Thyroid gland (tissue), 4 donors: ENCODE measurements around the gene SLC1A6. TPM values are rescaled to one million over a fixed set of nuclear protein-coding genes. Genes with fewer than 3 reads are reported as not detected.

Source experiments
- DNase-seq, 2 donors: peaks; one replicate each; pipeline ENCODE4 v3.0.0-alpha.2; 2019
- H3K27ac ChIP-seq, 3 donors: fragments of 200-600 bp; sonication (generic); 1 replicate in 2 of 3; 2 replicates in 1 of 3; pipeline ENCODE4 v1.5.1; 2016 to 2019; ENCODE audit warnings: mild to moderate bottlenecking in 1 of 3, moderate library complexity in 1 of 3
- H3K27me3 ChIP-seq: fragments of 200-600 bp; sonication (generic); one replicate; pipeline ENCODE4 v1.5.1; 2019
- H3K36me3 ChIP-seq, 2 donors: fragments of 200-600 bp; sonication (generic); one replicate each; pipeline ENCODE4 v1.5.1; 2016 to 2019
- H3K4me1 ChIP-seq, 2 donors: fragments of 200-600 bp; sonication (generic); one replicate each; pipeline ENCODE4 v1.5.1; 2017 to 2019
- H3K4me3 ChIP-seq, 3 donors: fragments of 200-600 bp; sonication (generic); replicated peaks in 1 of 3; 1 replicate in 2 of 3; 2 replicates in 1 of 3; pipeline ENCODE4 v1.5.1; 2016; ENCODE audit warnings: mild to moderate bottlenecking in 1 of 3
- H3K9me3 ChIP-seq: fragments of 200-600 bp; sonication (generic); one replicate; pipeline ENCODE4 v1.5.1; 2017
- CTCF ChIP-seq, 6 experiments: fragments of 200-600 bp in 3 of 6; fragments of 450-650 bp in 3 of 6; sonication (generic) in 3 of 6; IDR thresholded peaks; one replicate each; pipeline ENCODE4 v1.5.1; 2016 to 2019; ENCODE audit warnings: antibody characterized with exemption in 6 of 6, mild to moderate bottlenecking in 2 of 6, inconsistent platforms in 1 of 6, moderate library complexity in 1 of 6
- POLR2A ChIP-seq, 2 donors: fragments of 450-650 bp; IDR thresholded peaks; one replicate each; pipeline ENCODE4 v1.6.1; 2017; ENCODE audit warnings: antibody characterized with exemption in 2 of 2, mild to moderate bottlenecking in 2 of 2, moderate library complexity in 1 of 2
- WGBS, 2 donors: methylation state at CpG; one replicate each; pipeline ENCODE4 v1.1.5; 2017; 5-methylcytosine and 5-hydroxymethylcytosine counted together
- intact Hi-C: fragments of 100-400 bp; cut with DNase I; formaldehyde crosslinking; loops from one replicate; pipeline ENCODE4 v1.15.1; 2023
- total RNA-seq, 4 donors: library from RNA; depleted of rRNA; stranded (reverse); fragments of >200 nt; gene quantifications; one replicate each; pipeline ENCODE4 v1.2.3, GENCODE V29; 2016

SLC1A6 gene
- total RNA-seq, 4 donors from 2014 or later: 0.67 to 1.5 TPM; not detected in 2

GRCh38 chr19:14944456-14944855 lies 35.2 kb downstream of the SLC1A6 start:
- WGBS, 2 donors: 76 to 88% methylated on average over 1 of the region's 1 CpG
- no peaks in the 10 kb centered on the region for H3K4me1 ChIP-seq
- TF ChIP-seq POLR2A (IDR thresholded peaks at IDR 0.05) (no peak), CTCF (IDR thresholded peaks at IDR 0.05) (no peak)
- no peak for DNase-seq
- no peaks in the 10 kb centered on the region for H3K9me3 ChIP-seq
- intact Hi-C loops: no loop called here
- H3K36me3 ChIP-seq: no peaks in the 10 kb centered on the region
- H3K27ac ChIP-seq: no peak overlapping the region
- no peaks in the 10 kb centered on the region for H3K27me3 ChIP-seq
- no peak overlapping the region for H3K4me3 ChIP-seq

- Histone ChIP-seq H3K4me1 (no peaks in the 10 kb centered on the region), H3K27me3 (no peaks in the 10 kb centered on the region), H3K27ac (no peak overlapping the region), H3K36me3 (no peaks in the 10 kb centered on the region), H3K4me3 (no peak overlapping the region), H3K9me3 (no peaks in the 10 kb centered on the region)
- DNase-seq: no peak
- 61 to 74% methylated on average over 4 of the region's 4 CpGs for WGBS, 2 donors
- intact Hi-C loops: no loop called here
- TF ChIP-seq POLR2A (IDR thresholded peaks at IDR 0.05) (no peak), CTCF (IDR thresholded peaks at IDR 0.05) (no peak)
Observed at GRCh38 chr19:14943601-14944000, 36.1 kb downstream of the SLC1A6 start.

GRCh38 chr19:14941189-14941588 lies 38.5 kb downstream of the SLC1A6 start, which contains the start of gene OR7C2:
OR7C2 (plus strand) TSS chr19:14941489; CDS start chr19:14941489, 0 bp downstream.
- H3K27me3 ChIP-seq: no peaks in the 10 kb centered on the region
- H3K4me1 ChIP-seq: no peaks in the 10 kb centered on the region
- no peaks in the 10 kb centered on the region for H3K9me3 ChIP-seq
- intact Hi-C loops: no loop called here
- H3K27ac ChIP-seq: no peak within 1 kb of the TSS
- H3K36me3 ChIP-seq: no peaks in the 10 kb centered on the region
- H3K4me3 ChIP-seq: no peak within 1 kb of the TSS
- TF ChIP-seq POLR2A (IDR thresholded peaks at IDR 0.05) (no peak), CTCF (IDR thresholded peaks at IDR 0.05) (no peak)
- 89 to 91% methylated on average over 6 of the region's 6 CpGs for WGBS, 2 donors
- DNase-seq: no peak

GRCh38 chr19:14940266-14940665 lies 39.4 kb downstream of the SLC1A6 start:
- Histone ChIP-seq H3K27me3 (no peaks in the 10 kb centered on the region), H3K9me3 (no peaks in the 10 kb centered on the region), H3K4me3 (no peak overlapping the region), H3K4me1 (no peaks in the 10 kb centered on the region), H3K27ac (no peak overlapping the region), H3K36me3 (no peaks in the 10 kb centered on the region)
- intact Hi-C loops: no loop called here
- TF ChIP-seq POLR2A (IDR thresholded peaks at IDR 0.05) (no peak), CTCF (IDR thresholded peaks at IDR 0.05) (no peak)
- 87 to 89% methylated on average over 6 of the region's 6 CpGs for WGBS, 2 donors
- no peak for DNase-seq

- no peak for TF ChIP-seq CTCF (IDR thresholded peaks at IDR 0.05)
- TF ChIP-seq POLR2A (IDR thresholded peaks at IDR 0.05): no peak
- DNase-seq: no peak
- intact Hi-C loops: no loop called here
- Histone ChIP-seq H3K9me3 (no peaks in the 10 kb centered on the region), H3K27ac (no peak overlapping the region), H3K4me3 (no peak overlapping the region), H3K27me3 (no peaks in the 10 kb centered on the region), H3K4me1 (no peaks in the 10 kb centered on the region), H3K36me3 (no peaks in the 10 kb centered on the region)
- WGBS, 2 donors: 56 to 57% methylated on average over 1 of the region's 1 CpG
Observed at GRCh38 chr19:14933506-14933905, 46.2 kb downstream of the SLC1A6 start.
